T-helper 9 cell (primary cell): ENCODE data around the gene CEP97.

Source experiments
- DNase-seq: peaks from one replicate; pipeline ENCODE4 v3.0.0-alpha.2; 2020

The CEP97 gene

GRCh38 chr3:101817992-101818391 lies 93.6 kb downstream of the CEP97 start:
- DNase-seq: no peak

GRCh38 chr3:101819649-101820206 lies 95.3 kb downstream of the CEP97 start:
- no peak for DNase-seq
